HG03571 (cell line): Measurements from ENCODE around the gene ARHGAP45.
A peak's percentile ranks its signal among the peaks of the same experiment; 100 is the strongest.

Experiments used
- ATAC-seq: cut with Tn5 transposase; IDR thresholded peaks from one replicate; pipeline ENCODE4 v1.9.1; 2021; ENCODE audit not compliant: unreplicated experiment

Gene ARHGAP45

DNA sequence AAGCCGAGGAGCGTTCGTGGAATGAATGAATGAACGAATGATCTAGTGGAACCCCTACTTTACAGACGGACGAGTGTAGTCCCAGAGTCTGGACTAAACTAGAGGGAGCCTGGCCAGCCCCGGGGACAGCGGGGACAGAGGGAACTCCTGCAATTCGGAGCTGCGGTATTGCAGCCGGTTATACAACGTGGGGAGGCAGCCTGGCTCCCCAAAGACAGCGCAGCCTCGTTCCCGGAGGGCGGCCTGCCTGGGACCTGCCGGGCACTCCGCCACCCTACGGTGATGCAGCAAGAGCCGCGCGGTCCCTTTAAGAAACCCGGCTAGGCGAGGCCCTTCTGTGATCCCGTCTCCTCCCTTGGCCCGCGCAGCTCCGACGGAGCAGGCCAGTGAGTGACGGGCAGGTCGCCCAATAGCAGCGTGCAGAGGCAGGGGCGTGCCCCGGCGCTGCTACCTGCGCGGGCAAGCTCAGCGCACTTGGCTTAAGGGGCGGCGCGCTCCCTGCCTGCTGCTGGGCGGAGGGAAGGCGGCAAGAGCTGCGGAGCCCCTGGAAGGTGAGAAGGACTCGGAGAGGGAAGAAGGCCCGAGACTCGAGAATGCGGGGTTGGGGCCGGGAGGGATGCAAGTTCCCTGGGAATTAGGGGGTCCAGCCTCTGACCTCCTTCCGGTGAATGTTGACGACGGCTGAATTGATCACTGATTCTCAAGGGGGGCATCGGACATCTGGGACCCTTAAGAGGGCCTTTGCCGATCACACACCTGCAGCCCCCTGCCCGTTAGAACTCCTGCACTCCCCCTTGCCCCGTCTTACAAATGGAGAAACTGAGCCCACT lies 27.1 kb upstream of the ARHGAP45 start, which contains the start of gene ABCA7:
ABCA7 (plus strand) TSS at position 462 of the 830 bp plus-strand sequence. CDS start 1,255 bp downstream, outside the sequence.
- ATAC-seq, result peak; percentile 59

DNA sequence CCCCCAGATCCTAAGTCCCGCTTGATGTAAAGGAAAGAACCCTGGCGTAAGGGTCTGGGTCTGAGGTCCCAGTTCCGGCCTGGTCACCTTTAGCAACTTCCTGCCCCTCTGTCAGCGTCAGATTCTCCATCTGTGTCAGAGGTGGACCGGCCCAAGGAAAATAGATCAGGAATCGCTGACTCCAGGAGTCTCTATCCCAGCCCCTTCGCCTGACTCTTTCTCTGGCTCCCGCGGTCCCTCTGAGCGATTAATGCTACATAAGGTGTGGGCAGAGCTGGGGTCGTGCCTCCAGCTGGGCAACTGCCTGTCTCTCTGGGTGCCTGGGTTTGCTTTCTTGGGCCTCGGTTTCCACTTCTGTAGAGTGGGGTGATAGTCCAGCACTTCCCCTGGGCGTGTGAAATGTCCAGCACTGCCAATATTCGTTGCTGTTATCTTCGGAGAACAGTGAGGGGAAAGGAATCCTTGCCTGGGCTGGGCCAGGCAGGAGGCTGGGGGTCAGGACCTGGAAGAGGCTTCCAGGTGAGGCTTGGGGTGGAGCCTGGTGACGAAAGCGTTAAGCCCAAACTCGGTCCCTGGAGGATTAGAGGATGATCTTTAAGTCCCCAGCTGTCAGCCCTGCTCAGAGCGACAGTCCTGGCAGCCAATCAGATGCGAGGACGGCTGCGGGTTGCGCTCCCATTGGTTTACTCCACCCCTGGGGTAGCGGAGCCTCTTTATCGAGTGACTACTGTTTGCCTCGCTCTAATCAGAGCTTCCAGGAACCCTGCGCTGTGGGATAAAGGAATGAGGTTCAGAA lies 26.3 kb upstream of the ARHGAP45 start:
- peak; percentile 45 for ATAC-seq

DNA sequence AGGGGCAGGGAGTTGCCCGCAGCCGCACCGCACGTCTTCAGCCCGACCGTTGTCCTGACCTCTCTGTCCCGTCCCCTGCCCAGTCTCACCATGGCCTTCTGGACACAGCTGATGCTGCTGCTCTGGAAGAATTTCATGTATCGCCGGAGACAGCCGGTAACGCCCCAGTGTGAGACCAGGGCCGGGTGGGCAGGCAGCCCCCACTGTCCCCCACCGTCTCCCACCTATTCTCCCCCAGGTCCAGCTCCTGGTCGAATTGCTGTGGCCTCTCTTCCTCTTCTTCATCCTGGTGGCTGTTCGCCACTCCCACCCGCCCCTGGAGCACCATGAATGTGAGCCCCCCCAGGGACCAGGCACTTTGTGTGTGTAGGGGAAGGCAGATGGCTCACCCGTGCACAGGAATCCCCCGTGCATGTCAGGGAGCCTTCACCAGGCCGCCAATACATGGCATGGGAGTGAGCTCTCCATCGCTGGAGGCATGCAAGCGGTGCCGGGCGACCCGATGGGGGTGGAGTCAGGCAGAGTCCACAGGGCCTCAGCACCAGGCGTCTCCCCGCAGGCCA lies 25.6 kb upstream of the ARHGAP45 start:
- ATAC-seq, result no peak

- ATAC-seq, result no peak
Observed at GRCh38 chr19:1041835-1042685, 24.9 kb upstream of the ARHGAP45 start.

GRCh38 chr19:1042689-1043511 lies 24.1 kb upstream of the ARHGAP45 start:
- ATAC-seq, result no peak

GRCh38 chr19:1045247-1045603 lies 21.7 kb upstream of the ARHGAP45 start:
- ATAC-seq, result no peak

GRCh38 chr19:1046117-1046626 lies 20.8 kb upstream of the ARHGAP45 start:
- no peak for ATAC-seq

- ATAC-seq, result no peak
Observed at GRCh38 chr19:1046836-1047695, 19.9 kb upstream of the ARHGAP45 start.

GRCh38 chr19:1047696-1048147 lies 19.2 kb upstream of the ARHGAP45 start:
- no peak for ATAC-seq

DNA sequence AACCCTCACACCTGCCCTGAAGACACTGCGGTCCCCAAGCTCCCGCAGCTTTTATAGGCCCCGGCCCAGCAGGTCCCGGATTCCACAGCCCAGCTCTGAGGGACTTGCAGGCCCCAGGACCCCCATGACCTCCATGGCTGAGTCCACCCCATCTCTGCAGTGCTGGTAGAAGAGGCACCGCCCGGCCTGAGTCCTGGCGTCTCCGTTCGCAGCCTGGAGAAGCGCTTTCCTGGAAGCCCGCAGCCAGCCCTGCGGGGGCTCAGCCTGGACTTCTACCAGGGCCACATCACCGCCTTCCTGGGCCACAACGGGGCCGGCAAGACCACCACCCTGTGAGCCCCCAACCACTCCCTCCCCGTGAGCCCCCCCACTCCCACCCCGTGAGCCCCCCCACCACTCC lies 17.9 kb upstream of the ARHGAP45 start:
- no peak for ATAC-seq

DNA sequence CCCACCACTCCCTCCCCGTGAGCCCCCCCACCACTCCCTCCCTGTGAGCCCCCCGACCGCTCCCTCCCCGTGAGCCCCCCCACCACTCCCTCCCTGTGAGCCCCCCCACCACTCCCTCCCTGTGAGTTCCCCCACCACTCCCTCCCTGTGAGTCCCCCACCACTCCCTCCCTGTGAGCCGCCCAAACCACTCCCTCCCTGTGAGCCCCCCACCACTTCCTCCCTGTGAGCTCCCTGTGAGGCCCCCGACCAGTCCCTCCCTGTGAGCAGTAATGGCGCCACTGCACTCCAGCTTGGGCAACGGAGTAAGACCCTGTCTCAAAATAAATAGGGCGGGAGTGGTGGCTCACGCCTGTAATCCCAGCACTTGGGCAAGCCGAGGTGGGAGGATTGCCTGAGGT lies 17.2 kb upstream of the ARHGAP45 start:
- ATAC-seq, result no peak

DNA sequence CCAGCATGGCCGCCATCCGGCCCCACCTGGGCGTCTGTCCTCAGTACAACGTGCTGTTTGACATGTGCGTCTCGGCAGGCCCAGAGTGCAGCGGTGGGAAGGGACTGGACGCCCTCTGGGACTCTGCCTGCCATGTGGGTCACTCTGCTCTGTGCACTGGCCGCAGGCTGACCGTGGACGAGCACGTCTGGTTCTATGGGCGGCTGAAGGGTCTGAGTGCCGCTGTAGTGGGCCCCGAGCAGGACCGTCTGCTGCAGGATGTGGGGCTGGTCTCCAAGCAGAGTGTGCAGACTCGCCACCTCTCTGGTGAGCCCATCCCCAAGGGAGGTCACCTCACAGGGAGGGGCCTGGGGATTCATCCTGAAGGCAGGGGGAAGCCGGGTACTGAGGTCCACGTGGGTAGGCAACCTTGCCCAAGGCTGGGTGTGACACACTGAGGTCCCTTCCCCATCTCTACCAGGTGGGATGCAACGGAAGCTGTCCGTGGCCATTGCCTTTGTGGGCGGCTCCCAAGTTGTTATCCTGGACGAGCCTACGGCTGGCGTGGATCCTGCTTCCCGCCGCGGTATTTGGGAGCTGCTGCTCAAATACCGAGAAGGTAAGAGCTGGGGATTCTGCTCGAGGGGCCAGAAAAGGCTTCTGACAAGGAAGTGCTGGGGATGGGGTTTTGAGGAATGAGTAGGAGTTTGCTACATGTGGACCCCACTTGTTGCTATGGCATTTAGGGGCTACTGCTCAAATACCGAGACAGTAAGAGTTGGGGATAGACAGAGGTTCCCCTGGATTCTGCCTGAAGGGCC lies 15.8 kb upstream of the ARHGAP45 start:
- ATAC-seq, result no peak

GRCh38 chr19:1051791-1052190 lies 15.2 kb upstream of the ARHGAP45 start:
- no peak for ATAC-seq

DNA sequence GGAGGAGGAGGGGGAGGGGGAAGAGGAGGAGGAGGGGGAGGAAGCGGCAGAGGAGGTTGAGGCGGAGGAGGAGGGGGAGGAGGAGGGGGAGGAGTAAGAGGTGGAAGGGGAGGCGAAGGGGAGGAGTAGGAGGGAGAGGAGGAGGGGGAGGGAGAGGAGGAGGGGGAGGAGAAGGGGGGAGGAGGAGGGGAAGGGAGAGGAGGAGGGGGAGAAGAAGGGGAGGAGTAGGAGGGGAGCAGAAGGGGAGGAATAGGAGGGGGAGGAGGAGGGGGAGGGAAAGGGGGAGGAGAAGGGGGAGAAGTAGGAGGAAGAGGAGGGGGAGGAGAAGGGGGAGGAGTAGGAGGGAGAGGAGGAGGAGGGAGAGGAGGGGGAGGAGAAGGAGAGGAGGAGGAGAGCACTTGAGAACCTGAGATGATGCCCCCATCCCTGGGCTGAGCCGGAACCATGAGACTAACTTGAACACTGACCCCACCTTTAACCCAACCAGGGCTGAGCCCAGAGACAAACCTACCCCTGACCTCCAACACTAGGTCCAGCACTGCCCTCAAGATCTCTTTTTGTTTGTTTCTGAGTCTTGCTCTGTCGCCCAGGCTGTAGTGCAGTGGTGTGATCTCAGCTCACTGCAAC lies 14.5 kb upstream of the ARHGAP45 start:
- ATAC-seq, result no peak

- ATAC-seq, result no peak
Observed at GRCh38 chr19:1053176-1054101, 13.5 kb upstream of the ARHGAP45 start.
